Adrenal gland (tissue), 12 donors: ENCODE measurements around the gene FTL. TPM values are rescaled to one million over a fixed set of nuclear protein-coding genes. Genes with fewer than 3 reads are reported as not detected.

Source experiments
- DNase-seq, 7 donors: peaks; one replicate each; pipeline ENCODE4 v3.0.0-alpha.2; 2019 to 2020
- H3K27ac ChIP-seq, 5 donors: fragments of 200-600 bp; sonication (generic) in 4 of 5; 1 replicate in 3 of 5; 2 replicates in 2 of 5; pipeline versions ENCODE4 v1.5.1 to v1.8.0; 2016 to 2020; ENCODE audit warnings: mild to moderate bottlenecking in 1 of 5
- H3K27me3 ChIP-seq: fragments of 200-600 bp; 2 replicates; pipeline ENCODE4 v1.8.0; 2021
- H3K36me3 ChIP-seq, 2 donors: fragments of 200-600 bp; replicated peaks in 1 of 2; 1 replicate in 1 of 2; 2 replicates in 1 of 2; pipeline versions ENCODE4 v1.5.1 to v1.8.0; 2018 to 2022
- H3K4me1 ChIP-seq, 2 donors: fragments of 200-600 bp; replicated peaks in 1 of 2; 1 replicate in 1 of 2; 2 replicates in 1 of 2; pipeline versions ENCODE4 v1.5.1 to v1.8.0; 2018 to 2021
- H3K4me3 ChIP-seq, 4 donors: fragments of 200-600 bp; sonication (generic) in 3 of 4; one replicate each; pipeline ENCODE4 v1.5.1; 2016 to 2018
- H3K9me3 ChIP-seq, 3 donors: fragments of 200-600 bp; sonication (generic) in 1 of 3; replicated peaks in 1 of 3; 1 replicate in 2 of 3; 2 replicates in 1 of 3; pipeline versions ENCODE4 v1.5.1 to v1.8.0; 2016 to 2021
- POLR2A ChIP-seq, 2 donors: fragments of 450-650 bp; IDR thresholded peaks; one replicate each; pipeline ENCODE4 v1.6.1; 2017; ENCODE audit warnings: antibody characterized with exemption in 2 of 2, mild to moderate bottlenecking in 2 of 2, moderate library complexity in 1 of 2
- WGBS, 4 donors: extraction: QIAGEN DNeasy Blood & Tissue Kit in 2 of 4; methylation state at CpG; one replicate each; pipeline versions ENCODE4 v1.1.5 to v1.1.7; 2013 to 2017; 5-methylcytosine and 5-hydroxymethylcytosine counted together
- intact Hi-C, 2 donors: fragments of 100-400 bp; cut with DNase I; formaldehyde crosslinking; loops; one replicate each; pipeline versions ENCODE4 v1.14.1 to v1.15.0; 2022 to 2023
- polyA plus RNA-seq, 3 donors: library from polyadenylated mRNA; stranded (reverse); fragments of 200-250 nt in 2 of 3; fragments of 350-450 nt in 1 of 3; fragmentation: Illumina TruSeq in 1 of 3; extraction: RNeasy Lipid Tissue Mini Kit (QIAGEN cat#74804) in 1 of 3; gene quantifications; one replicate each; pipeline ENCODE4 v1.2.3, GENCODE V29; 2013 to 2014
- total RNA-seq, 9 donors: library from RNA; depleted of rRNA in 4 of 9; stranded (reverse); fragments of >200 nt in 4 of 9; fragments of 120-200 nt in 1 of 9; fragmentation: NEBNext Ultra II Directional in 1 of 9; extraction: Animal tissue kit (Norgen Biotek cat#: 25700) in 1 of 9; gene quantifications; one replicate each; pipeline versions ENCODE4 v1.1.0 to v1.2.4, GENCODE V29; 2013 to 2023
- TF ChIP-seq, protein P1 (sequence below), 6 experiments: fragments of 450-650 bp in 4 of 6; fragments of 200-600 bp in 2 of 6; sonication (generic) in 1 of 6; IDR thresholded peaks; 1 replicate in 5 of 6; 2 replicates in 1 of 6; pipeline versions ENCODE4 v1.5.1 to v1.8.0; 2016 to 2021; ENCODE audit warnings: antibody characterized with exemption in 6 of 6, mild to moderate bottlenecking in 2 of 6, moderate library complexity in 1 of 6
- donor health status: healthy with polysubstance abuse.
- donor health status: Bipolar disorder and iron deficiency.
- donor health status: DM: yes; HTN: yes; CAD: no.
- donor health status: DM: no; HTN: no; CAD: no.
- donor health status: DM: no; HTN: no; CAD: no.
- donor health status: DM: yes; HTN: yes; CAD: no.

FTL gene
- total and polyA plus RNA-seq, 12 donors, result 2,288 to 11,726 (median 4,068) TPM

- TF ChIP-seq, protein P1, sequence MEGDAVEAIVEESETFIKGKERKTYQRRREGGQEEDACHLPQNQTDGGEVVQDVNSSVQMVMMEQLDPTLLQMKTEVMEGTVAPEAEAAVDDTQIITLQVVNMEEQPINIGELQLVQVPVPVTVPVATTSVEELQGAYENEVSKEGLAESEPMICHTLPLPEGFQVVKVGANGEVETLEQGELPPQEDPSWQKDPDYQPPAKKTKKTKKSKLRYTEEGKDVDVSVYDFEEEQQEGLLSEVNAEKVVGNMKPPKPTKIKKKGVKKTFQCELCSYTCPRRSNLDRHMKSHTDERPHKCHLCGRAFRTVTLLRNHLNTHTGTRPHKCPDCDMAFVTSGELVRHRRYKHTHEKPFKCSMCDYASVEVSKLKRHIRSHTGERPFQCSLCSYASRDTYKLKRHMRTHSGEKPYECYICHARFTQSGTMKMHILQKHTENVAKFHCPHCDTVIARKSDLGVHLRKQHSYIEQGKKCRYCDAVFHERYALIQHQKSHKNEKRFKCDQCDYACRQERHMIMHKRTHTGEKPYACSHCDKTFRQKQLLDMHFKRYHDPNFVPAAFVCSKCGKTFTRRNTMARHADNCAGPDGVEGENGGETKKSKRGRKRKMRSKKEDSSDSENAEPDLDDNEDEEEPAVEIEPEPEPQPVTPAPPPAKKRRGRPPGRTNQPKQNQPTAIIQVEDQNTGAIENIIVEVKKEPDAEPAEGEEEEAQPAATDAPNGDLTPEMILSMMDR (IDR thresholded peaks at IDR 0.05), result no peak
- peak in 1 of 2 donors; percentile 23 for TF ChIP-seq POLR2A (IDR thresholded peaks at IDR 0.05)
- H3K27ac ChIP-seq, result no peak overlapping the region
- intact Hi-C loops, result loop anchor here (5.0 to 10.0 kb wide), 3 partner anchors 95 to 172 kb away; partner anchors contain the start of genes HSD17B14 (in 1 of the 2) and PPP1R15A (in 1 of the 2)
- no peaks in the 10 kb centered on the region for H3K9me3 ChIP-seq
- peaks cover 0 to 60% of the 10 kb centered on the region in 2 donors for H3K36me3 ChIP-seq
- H3K4me1 ChIP-seq, result peaks cover 16 to 20% of the 10 kb centered on the region in 2 donors
- peak in 3 of 7 donors; percentile 33 to 50 (median 45) for DNase-seq
- H3K27me3 ChIP-seq, result no peaks in the 10 kb centered on the region
- H3K4me3 ChIP-seq, result no peak overlapping the region
- 90 to 95% (median 94%) methylated on average over 20 to 45 of the region's 45 CpGs for WGBS, 4 donors
These were observed 4.4 kb downstream of the FTL start for GRCh38 chr19:48969276-48970138.

DNA sequence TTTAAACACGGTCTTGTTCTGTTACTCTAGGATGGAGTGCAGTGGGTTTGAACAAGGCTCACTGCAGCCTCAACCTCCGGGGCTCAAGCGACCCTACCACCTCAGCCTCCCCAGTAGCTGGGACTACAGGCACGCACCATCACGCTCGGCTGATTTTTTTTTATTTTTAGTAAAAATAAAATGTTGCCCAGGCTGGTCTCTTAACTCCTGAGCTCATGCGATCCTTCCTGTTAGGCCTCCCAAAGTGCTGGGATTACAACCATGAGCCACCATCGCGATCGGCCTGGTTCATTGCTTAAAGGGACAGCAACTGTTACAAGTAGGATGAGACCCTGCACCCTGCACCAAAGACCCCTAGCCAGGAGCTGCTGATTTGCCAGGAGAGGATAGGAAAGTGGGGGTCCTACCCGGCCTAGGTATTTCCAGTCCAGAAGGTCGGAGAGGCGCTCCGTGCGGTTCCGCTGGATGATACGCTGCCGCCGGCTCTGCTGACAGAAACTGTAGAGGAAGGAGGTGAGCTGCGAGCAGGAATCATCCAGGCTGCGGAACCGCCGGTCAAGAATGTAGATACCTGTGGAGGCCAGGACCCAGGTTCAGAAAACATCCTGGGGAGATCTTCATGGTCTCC, 5.1 kb downstream of the FTL start:
- Histone ChIP-seq H3K27me3 (no peaks in the 10 kb centered on the region), H3K27ac (no peak overlapping the region), H3K4me3 (no peak overlapping the region), H3K36me3 (peaks cover 0 to 63% of the 10 kb centered on the region in 2 donors), H3K4me1 (peaks cover 12 to 16% of the 10 kb centered on the region in 2 donors), H3K9me3 (no peaks in the 10 kb centered on the region)
- 90 to 92% (median 91%) methylated on average over 23 of the region's 23 CpGs for WGBS, 4 donors
- intact Hi-C loops, result loop anchor here in 1 of 2 donors (5.0 kb wide), 1 partner anchor 173 kb away; no protein-coding TSS in a partner anchor
- peak in 1 of 2 donors; percentile 17 for TF ChIP-seq POLR2A (IDR thresholded peaks at IDR 0.05)
- TF ChIP-seq, protein P1 (IDR thresholded peaks at IDR 0.05), result no peak
- DNase-seq, result peak in 1 of 7 donors; percentile 39

DNA sequence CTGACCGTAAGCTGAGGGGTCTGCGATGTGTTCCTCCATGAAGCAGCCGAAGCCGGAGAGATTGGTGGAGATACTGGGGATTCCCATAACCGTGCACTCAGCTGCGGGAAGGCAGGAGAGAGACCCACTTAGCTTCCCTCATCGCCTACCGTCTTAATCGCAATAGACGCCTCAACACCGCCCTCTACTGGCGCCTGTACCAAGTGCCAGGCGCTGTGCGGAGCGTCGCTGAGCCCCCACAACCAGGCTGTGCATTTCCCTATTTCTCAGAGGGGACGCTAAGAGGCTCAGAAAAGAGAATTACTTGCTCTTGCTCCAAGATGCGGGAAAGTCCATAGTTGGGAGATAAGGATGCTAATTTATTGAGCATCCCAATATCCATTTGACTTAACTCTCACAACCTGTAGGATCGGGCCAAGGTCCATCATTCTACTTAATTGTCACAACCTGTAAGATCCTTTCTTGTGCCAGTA, 5.8 kb downstream of the FTL start:
- WGBS, 4 donors, result 9 to 23% (median 19%) methylated on average over 13 to 19 of the region's 19 CpGs
- Histone ChIP-seq H3K27me3 (no peaks in the 10 kb centered on the region), H3K9me3 (no peaks in the 10 kb centered on the region), H3K4me3 (no peak overlapping the region), H3K4me1 (peaks cover 12 to 15% of the 10 kb centered on the region in 2 donors), H3K27ac (no peak overlapping the region), H3K36me3 (peaks cover 0 to 62% of the 10 kb centered on the region in 2 donors)
- peak; percentile 69 to 89 (median 83) for DNase-seq
- TF ChIP-seq POLR2A (IDR thresholded peaks at IDR 0.05), result peak in 1 of 2 donors; percentile 13
- TF ChIP-seq, protein P1 (IDR thresholded peaks at IDR 0.05), result peak; percentile 79 to 90 (median 87)
- intact Hi-C loops, result loop anchor here in 1 of 2 donors (5.0 kb wide), 1 partner anchor 174 kb away; no protein-coding TSS in a partner anchor
